Measurements from ENCODE around the gene PYGB.
"Not testable (repeated sequence)": the region's sequence is repeated elsewhere in the genome, so short reads cannot be mapped to it uniquely, and the experiment has no call there.

Gene PYGB

DNA sequence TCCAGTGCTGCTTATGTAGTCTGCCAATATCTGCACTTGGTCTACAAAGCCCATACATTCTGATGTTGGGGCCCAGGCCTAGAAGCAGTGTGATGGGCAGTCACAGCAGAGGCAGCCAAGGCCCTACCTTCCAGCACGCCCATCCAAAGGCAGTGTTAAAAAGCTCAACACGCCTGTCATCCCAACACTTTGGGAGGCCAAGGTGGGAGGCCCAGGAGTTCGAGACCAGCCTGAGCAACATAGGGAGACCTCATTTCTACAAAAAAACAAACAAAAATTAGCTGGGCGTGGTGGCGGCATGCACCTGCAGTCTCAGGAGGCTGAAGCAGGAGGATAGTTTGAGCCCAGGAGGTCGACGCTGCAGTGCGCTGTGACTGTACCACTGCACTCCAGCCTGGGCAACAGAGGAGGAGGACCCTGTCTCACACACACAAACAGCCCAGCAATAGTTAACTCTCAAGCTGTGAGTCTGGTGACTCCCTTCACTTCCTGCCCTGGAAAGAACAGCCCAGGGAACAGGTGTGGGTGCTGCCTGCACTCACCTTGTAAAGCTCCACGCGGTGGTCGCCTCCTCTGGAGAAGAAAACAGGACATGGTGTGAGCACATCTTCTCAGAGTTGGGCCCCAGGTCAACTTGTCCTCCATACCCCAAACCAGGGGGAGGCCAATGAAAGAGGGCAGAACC lies 68.8 kb downstream of the PYGB start:
- DNase-seq, result peak; percentile 0 to 7

DNA sequence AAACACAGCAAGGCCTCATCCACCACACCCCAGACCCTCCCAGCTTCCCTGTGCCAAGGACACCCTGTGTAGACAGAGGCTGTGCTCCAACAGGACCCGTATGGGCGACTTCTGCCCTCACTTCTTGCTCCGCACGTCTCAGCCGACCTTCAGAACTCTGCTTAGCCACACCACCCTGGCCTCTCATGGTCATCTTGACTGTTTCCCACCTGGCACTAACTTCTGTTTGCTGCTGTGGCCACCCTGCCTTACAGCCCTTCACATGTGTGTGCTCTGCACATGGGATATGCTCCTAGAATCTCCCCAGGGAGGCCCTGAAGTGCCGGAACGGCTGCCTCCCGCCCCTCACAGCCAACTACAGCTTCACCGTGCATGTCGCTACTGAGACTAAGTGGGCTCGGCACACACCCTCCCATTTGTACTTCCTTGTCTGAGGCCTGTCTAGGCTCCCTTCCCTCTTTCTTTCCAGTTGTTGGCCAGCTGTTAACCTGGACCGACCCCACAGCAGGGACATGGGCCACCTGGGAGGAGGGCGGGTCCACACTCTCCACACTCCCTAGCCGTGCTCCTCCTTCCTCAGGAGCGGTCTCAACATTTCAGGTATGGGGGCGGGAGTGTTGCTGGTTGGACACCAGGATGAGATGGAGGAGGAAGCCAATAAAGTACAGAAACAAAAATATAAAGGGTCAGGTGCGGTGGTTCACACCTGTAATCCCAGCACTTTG lies 69.6 kb downstream of the PYGB start:
- peak; percentile 7 to 8 for DNase-seq

GRCh38 chr20:25318471-25319240 lies 70.8 kb downstream of the PYGB start:
- peak in 1 of 2 experiments; percentile 16 for DNase-seq

DNA sequence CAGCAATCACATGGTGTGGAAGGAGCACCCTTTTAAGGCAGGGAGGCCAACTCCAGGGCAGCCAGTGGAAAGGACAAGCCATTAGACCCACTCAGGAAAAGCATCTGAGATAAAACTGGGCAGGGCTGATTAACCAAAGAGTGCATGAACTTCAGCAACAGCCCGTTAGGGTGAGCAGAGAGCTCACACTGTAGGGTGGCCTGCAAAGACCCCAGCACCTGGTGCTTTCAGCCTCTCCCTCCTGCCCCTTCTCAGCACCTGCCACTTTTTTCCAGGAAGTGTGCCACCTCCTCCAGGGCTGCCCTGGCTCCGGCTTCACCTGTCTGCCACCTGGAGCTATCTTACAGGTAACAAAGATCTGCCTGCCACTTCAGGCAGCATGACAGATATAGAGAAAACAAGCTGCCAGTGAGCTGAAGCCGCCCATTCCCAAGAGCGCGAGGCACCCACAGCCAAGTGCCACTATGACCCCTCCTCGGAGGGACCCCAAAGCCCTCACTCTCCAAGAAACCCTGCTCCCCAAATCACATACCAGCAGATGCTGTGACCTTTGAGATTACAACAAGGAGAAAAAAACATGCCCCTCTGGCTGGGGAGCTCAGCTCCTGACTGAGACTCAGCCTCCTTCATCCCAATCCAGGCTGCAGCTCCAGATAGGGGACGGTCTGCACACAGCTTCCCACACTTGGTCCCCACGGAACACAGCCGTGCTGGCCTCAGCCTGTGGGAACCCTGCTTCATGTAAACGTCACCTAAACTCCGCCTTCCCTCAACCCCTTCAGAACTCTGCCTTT lies 71.6 kb downstream of the PYGB start:
- DNase-seq, result peak in 1 of 2 experiments; percentile 13

DNA sequence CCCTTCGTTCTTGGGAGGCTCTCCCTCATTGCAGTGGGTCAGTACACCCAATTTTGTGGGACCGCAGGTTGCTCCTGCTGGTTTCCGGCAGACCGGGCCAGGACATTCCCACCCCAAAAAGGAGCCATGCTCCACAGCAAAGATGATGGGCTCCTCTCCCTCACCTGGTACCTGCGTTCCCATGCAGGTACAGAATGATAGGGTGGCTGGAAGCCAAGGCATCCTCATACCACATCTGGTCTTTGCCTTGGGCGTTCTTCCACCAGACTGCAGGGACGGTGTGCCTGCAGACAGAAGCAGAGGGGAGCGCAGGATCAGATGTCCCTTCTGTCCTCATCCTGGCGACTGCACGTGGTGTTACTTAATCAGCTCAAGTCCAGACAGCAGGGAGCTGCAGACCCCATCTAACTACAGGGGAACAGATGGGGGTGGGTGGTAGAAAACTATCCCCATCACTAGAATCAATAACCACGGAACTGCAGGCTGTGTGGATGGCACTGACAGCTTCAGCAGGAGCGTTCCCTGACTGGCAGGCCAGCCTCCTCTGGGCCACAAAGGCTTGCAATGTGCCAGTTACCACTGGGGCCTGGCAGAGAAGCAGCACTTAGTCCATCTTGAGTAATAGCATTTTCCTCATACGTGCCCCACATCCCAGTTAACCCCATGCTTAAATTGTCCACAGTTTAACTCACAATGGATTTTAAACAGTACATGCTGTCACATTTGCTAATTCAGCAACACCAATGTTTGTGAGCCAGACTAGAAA lies 72.3 kb downstream of the PYGB start:
- DNase-seq, result peak in 1 of 2 experiments; percentile 0

DNA sequence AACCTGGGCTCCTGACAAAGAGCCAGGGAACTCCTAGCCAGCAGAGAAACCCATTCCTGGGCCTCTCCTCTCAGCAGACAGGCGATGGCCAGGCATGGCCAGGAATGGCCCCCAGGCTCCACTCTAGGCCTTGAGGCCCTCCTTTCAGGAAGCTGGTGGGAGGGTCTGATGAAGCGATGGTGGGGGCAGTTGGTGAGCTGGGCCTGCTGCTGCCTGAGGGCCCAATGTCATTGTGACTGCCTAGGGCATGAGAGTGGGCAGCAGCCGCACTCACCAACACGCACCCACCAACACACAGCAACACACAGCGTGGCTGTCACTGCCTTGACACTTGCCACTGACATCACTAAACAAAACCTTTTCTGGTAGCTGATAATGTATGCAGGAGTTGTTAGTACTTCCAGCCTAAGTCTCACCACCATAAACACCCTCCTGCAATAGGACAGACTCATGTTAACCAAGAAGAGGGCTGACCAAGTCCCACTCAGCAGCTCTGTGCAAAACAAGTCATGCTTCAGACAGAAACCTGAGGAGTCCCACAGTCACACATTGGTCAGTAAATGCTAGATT lies 73.5 kb downstream of the PYGB start:
- peak in 1 of 2 experiments; percentile 9 for DNase-seq

DNA sequence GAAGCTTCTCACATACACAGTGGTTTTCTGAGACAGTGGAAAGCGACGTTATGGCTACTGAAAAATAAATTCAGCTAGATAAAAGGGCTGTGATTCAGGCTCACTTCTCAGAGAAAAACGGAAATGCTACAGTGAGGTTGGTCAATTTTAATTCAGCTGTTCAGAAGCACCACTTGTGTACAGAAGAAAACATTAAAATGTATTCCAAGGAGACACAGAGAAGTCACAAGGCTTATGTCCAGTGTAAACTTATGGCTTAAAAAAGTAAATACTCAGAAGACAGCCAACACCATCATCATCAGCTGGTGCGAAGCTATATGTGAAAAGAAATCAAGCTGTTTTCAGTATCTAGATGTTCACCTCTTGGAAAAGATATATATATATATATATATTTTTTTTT lies 74.1 kb downstream of the PYGB start:
- DNase-seq, result no peak

GRCh38 chr20:25323496-25324246 lies 75.8 kb downstream of the PYGB start:
- DNase-seq, result no peak

- DNase-seq, result no peak
Observed at GRCh38 chr20:25324412-25324811, 76.5 kb downstream of the PYGB start.

- no peak for DNase-seq
Observed at GRCh38 chr20:25325073-25325472, 77.2 kb downstream of the PYGB start.

DNA sequence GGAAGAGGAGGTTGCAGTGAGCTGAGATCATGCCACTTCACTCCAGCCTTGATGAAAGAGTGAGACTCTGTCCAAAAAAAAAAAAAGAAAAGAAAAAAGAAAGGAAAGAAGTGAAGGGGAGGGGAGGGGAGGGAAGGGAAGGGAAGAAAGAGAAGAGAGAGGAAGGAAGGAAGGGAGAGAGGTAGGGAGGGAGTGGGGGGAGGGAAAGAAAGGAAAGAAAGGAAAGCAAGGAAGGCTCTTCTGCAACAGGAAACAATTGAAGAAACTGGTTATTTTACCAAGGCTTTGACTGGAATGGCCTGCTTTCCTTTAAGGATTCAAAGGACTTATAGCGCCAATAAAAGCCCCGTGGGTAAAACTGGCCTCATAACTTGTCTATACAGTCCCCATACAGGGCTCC lies 78.1 kb downstream of the PYGB start:
- no peak for DNase-seq

GRCh38 chr20:25327521-25328235 lies 79.8 kb downstream of the PYGB start:
- DNase-seq, result no peak

- DNase-seq, result no peak
Observed at GRCh38 chr20:25328954-25329498, 81.1 kb downstream of the PYGB start.

GRCh38 chr20:25334972-25335371 lies 87.1 kb downstream of the PYGB start:
- DNase-seq, result not testable (repeated sequence)

GRCh38 chr20:25336561-25337422 lies 88.9 kb downstream of the PYGB start:
- no peak for DNase-seq

DNA sequence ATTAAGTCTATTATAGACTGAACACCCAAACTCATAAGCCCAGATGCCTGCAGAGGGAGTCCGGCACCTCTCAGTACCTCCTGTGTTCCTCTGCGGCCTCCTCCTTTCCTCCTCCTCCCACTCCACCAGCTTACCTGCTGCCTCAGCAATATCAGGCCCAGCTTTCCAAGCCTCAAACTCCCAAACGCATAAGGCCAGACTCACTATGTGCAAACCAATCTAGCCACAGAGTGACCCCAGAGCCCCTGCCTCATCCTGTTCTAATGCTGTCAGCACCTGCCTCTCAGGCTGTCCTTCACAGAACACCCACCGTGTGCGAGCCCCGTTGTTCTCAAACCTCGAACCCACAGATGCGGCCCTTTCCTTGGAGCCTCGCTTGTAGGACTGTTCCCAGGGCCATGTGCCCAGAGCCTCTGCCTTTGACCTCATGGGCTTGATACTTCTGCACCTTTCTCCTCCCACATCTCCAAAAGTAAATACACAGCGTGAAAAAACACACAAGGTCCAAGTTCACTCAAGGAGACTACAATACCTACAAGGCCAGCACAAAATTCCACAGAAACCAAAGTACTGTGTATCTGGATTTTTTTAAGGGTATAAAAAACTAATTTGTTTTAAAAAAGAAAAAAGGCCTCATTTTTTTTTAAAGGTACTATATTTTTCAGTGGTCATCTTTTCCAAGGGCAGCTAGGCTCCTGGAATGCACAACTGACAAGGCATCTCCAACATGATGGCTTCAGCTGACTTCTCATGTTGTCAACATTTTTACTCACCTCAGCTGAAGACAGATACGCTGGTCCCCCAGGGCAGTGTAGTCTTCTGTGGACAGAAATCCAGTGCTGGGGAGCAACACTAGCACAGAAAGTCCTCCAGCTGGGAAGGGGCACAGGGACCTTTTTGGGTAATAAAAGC lies 90.5 kb downstream of the PYGB start:
- no peak for DNase-seq

GRCh38 chr20:25339608-25340007 lies 91.7 kb downstream of the PYGB start:
- no peak for DNase-seq

- no peak for DNase-seq
Observed at GRCh38 chr20:25340380-25340779, 92.5 kb downstream of the PYGB start.

Data from activated T-cell treated with anti-CD3 and anti-CD28 coated beads, Interleukin-2, amount 50 U/mL, for 48 hours (primary cell).